ENCODE measurements around the gene CSPG4.
"Not testable (repeated sequence)": the region's sequence is repeated elsewhere in the genome, so short reads cannot be mapped to it uniquely, and the experiment has no call there.

Gene CSPG4

GRCh38 chr15:75687486-75688277, 25.0 kb downstream of the CSPG4 start:
- no peak for DNase-seq

DNA sequence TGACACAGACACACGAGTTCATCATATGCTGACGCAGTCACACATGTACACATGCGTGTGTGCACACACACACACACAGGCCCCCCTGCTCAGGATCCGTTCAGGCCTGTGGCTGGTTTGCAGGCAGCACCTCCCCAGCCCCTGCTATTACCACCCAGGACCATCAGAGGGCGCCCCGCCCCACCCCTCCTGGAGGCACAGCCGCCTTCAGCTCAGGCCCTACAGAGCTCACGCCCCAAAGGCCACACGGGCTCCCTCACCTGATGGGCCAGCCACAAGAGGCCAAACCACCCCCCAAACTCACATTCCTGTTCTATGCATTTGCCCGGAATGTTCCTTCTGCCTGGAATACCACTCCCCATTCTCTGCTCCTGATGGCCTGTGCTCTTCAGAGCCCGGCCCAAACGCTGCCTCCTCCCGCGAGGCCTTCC, 26.4 kb downstream of the CSPG4 start:
- DNase-seq = peak; percentile 59 to 73

- no peak for DNase-seq
These were observed 27.5 kb downstream of the CSPG4 start for GRCh38 chr15:75685195-75685594.

GRCh38 chr15:75684648-75685047, 28.0 kb downstream of the CSPG4 start:
- no peak for DNase-seq

DNA sequence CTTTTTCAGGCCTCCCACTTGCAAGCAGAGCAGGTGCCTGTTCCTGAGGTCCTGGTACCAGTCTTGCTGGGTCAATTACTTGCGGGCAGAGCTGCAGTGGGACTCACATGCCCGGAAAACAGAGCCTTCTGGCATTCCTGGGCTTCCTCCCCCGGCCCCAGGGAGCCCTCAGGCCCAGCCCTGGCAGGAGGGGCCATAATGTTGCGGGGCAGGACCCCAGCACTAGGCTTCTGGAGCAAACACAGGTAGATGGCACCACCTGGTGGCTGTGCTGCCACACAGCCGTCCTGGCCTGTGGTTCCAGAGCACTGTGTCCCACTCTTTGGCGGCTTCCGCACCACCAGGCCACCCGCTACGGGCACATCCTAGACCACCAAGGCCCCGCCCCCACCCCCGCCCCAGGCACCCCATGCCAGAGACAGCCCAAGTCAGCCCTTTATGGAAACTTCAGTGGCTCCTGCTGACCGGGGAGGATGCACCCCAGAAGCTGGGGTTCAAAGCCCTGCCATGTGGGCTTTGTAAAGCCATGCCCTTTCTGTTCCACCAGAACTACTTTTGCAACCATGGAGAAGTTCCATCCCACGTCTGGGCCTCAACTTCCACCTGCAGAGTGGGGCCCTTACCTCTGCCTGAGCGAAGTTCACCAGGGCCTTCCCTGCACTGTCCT, 28.9 kb downstream of the CSPG4 start:
- DNase-seq = peak; percentile 55 to 69

- no peak for DNase-seq
These were observed 30.2 kb downstream of the CSPG4 start for GRCh38 chr15:75682181-75683135.

- no peak for DNase-seq
These were observed 32.5 kb downstream of the CSPG4 start for GRCh38 chr15:75680007-75680789.

DNA sequence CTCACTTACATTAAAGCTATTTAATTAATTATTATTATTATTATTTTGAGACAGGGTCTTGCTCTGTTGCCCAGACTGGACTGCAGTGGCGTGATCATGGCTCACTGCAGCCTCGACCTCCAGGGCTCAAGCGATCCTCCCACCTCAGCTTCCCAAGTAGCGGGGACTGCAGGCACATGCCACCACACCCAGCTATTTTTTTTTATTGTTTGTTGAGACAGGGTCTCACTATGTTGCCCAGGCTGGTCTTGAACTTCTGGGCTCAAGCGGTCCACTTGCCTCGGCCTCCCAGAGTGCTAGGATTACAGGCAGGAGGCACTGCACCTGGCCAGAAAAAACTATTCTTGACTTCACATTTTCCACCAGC, 34.3 kb downstream of the CSPG4 start:
- DNase-seq = not testable (repeated sequence)

- DNase-seq = no peak
These were observed 35.0 kb downstream of the CSPG4 start for GRCh38 chr15:75677465-75678323.

DNA sequence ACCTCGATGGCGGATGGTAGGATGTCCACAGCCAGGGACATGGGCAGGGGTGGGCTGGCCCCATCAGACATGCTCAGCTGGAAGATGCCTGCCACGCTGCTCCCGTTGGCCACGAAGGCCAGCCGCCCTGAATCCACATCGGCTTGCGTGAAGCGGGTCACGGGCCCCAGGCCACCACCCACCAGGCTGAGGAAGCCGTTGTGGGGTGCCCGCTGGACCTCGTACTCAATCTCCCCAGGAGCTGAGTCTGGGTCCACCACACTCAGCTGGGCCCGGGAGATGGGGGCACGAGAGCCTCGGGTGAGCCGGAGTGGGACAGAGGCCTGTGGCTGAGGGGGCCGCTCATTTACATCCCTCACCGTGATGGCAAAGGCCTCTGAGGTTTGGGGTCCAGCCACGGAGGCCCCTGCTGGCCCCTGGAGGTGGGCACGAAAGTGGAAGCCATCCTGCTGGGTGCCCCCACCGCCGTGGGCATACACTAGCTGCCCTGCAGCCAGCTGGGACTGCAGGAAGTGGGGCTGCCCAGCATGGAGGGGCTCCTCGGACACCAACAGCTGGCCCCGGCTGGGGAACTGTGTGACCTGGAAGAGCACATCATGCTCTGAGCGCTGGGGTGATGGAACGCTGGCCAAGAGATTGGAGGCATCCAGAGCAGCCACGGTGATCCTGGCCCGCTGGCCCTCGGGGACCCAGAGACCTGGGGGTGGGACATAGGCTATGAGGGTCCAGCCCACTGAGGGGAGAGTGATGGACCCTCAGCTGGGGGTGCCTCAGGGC, 35.8 kb downstream of the CSPG4 start:
- DNase-seq = no peak

DNA sequence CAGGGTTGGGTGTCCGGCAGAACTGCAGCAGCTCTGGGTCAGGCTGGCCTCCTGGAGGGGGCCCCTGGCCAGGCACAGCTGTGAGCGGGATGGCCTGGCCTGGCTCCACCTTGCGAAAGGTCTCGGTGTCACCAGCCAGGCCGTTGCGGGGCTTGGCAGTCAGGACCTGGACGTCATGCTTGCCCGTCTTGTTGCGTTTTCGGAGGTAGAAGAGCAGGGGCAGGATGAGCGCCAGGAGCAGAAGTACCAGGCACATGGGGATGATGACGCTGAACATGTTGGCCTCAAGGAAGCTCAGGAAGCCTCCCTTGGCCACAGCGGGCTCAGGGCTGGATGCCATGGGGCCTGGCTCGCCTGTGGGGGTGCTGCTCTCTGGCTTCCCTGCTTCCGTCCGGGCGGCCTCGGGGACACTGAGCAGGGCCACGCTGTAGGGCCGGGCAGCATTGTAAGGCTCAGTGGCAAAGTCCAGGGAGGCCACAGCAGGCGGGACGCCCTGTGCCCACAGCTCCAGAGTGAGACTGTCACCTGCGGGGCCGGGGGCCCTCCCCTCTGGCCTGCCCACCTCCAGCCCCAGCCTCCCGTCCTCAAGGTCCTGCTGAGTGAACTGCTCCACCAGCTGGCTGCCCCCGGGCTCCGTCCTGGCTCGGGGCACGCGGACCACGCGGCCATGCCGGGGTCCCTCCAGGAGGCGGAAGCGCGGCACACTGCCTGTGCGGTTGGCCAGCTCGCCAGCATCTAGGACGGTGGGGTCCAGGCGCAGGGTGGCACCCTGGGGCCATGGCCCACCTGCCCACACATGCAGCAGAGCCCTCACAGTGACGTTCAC, 36.9 kb downstream of the CSPG4 start:
- DNase-seq = no peak

GRCh38 chr15:75674366-75674765, 38.3 kb downstream of the CSPG4 start:
- no peak for DNase-seq

DNA sequence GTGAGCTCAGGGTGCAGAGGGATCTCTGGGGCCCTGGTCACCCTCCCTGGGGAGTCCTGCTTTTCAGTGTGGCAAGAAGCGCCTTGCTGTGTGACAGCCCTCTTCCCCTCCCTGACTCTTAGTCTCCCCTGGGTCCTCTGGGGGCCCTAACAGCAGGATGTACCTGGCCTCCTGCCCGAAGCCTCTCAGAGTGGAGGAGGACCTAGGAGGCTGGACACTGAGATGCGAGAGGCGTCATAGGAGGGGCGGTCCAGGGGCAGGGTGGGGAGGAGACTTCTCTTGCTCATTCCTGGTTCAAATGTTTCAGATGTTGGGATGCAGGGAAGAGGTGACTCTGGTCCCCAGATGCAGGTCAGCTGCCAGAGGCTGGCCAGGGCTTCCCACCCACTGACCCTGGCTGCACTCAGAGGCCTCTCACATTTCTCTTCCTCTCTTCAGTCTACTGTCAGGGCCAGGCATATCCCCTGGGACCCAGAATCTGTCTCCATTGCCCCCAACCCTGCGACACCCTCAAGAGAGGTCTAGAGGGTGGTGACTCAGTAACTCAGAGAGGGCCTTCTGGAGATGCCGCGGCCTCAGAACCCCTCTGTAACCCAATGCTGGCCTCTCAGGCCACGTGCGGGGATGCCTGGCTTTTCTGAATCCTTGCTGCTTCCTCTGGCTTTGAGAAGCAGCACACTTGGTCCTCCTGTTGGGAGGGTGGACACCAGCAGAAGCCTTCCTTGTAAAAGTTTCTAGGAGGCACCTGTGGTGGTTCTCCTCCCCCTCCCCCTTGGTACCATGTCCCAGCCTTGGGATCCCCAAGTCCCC, 39.0 kb downstream of the CSPG4 start:
- no peak for DNase-seq

- no peak for DNase-seq
These were observed 39.8 kb downstream of the CSPG4 start for GRCh38 chr15:75672646-75673425.

- DNase-seq = no peak
These were observed 40.7 kb downstream of the CSPG4 start for GRCh38 chr15:75671730-75672602.

DNA sequence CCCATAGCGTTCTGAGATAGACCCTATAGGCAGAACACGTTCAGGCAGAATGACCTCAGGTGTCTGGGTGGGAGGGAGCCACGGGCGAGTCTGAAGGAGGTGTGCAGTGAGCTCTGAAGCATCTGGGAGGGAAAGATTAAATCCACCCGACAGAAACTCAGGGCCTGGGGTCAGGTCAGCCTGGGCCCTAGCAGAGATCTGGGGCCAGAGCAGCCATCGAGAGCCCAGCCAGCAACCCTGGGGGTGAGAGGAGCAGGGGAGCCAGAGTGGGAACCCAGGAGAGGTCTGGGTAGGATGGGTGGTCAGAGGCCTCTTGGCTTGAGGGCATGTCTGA, 42.8 kb downstream of the CSPG4 start:
- DNase-seq = no peak
